Measurements from ENCODE around the gene FOXE1. TPM values are rescaled to one million over a fixed set of nuclear protein-coding genes. Genes with fewer than 3 reads are reported as not detected.

FOXE1 gene
- total and polyA plus RNA-seq, 10 of the 15 experiments (the other 5 are each of a cell fraction or from before 2014, with no cell fraction given) = not detected

- in situ Hi-C loops (cut with MboI) = no loop called here
- ChIA-PET POLR2A (no interaction called here), SMC1A (ENCODE audit: uncharacterized antibody, unreplicated experiment) (no interaction called here), CTCF (no interaction called here), RAD21 (ENCODE audit: unreplicated experiment) (no interaction called here)
- Histone ChIP-seq H2AFZ (ENCODE audit: control insufficient read depth, low read depth, low read length) (no peak overlapping the region), H3K4me2 (ENCODE audit: control insufficient read depth, insufficient read depth) (no peak overlapping the region), H3K36me3 (ENCODE audit: control insufficient read depth in 2 of 2, insufficient read depth in 2 of 2, low read length in 1 of 2) (no peaks in the 10 kb centered on the region), H3K79me2 (ENCODE audit: control insufficient read depth, insufficient read depth, low read length) (no peaks in the 10 kb centered on the region), H3K27me3 (replicated peaks in 1 of 2; ENCODE audit: control insufficient read depth in 2 of 2, insufficient read depth in 2 of 2, low read length in 1 of 2) (no peaks in the 10 kb centered on the region), H3K9me3 (replicated peaks; ENCODE audit: control insufficient read depth, insufficient read depth, low read length) (no peaks in the 10 kb centered on the region), H3K9ac (ENCODE audit: control insufficient read depth, insufficient read depth, low read length) (no peak overlapping the region), H3K27ac (ENCODE audit: control insufficient read depth, insufficient read depth) (no peak overlapping the region), H3K4me3 (no peak overlapping the region), H3K4me1 (ENCODE audit: control insufficient read depth, insufficient read depth, low read length) (peaks cover 3% of the 10 kb centered on the region; the same call in 1 of the 2 replicates), H4K20me1 (ENCODE audit: control insufficient read depth, insufficient read depth) (no peaks in the 10 kb centered on the region)
- TF ChIP-seq REST (IDR thresholded peaks at IDR 0.05; ENCODE audit: low read depth, low read length) = no peak
- TF ChIP-seq RCOR1 (conservative IDR thresholded peaks at IDR 0.05; ENCODE audit: low read depth, low read length) = no peak
- no peak for TF ChIP-seq EZH2 (IDR thresholded peaks at IDR 0.05; ENCODE audit: borderline replicate concordance, control insufficient read depth, low read depth, low read length)
- TF ChIP-seq GATAD2B (conservative IDR thresholded peaks at IDR 0.05; ENCODE audit: low read depth) = no peak
- TF ChIP-seq ZBTB33 (IDR thresholded peaks at IDR 0.05) = no peak
- intact Hi-C loops (cut with micrococcal nuclease; ENCODE audit: unreplicated experiment) = no loop called here
- no TSS peak for BruUV-seq (replicated peaks)
- FAIRE-seq (no peak), DNase-seq (ENCODE audit: low read depth, low spot score) (no peak), ATAC-seq (no peak)
- WGBS (ENCODE audit: insufficient coverage, insufficient replicate concordance, low lambda C conversion rate, missing lambda C conversion rate) = 41% methylated on average over 14 of the region's 15 CpGs
Measured at GRCh38 chr9:97830884-97831829, 21.9 kb upstream of the FOXE1 start.
